Kidney (tissue), 14 donors: ENCODE measurements around the gene NCS1. TPM values are rescaled to one million over a fixed set of nuclear protein-coding genes. Genes with fewer than 3 reads are reported as not detected.
A peak's percentile ranks its signal among the peaks of the same experiment; 100 is the strongest.

Experiments used
- DNase-seq, 5 donors: peaks; one replicate each; pipeline ENCODE4 v3.0.0-alpha.2; 2013 to 2020
- FAIRE-seq: peaks from 2 replicates; lab custom pipeline; 2012; peaks lifted over from hg19 to GRCh38; lab: Jason Lieb, UNC
- H3K27ac ChIP-seq, 2 donors: one replicate each; pipeline ENCODE4 v1.7.0; 2013; ENCODE audit warnings: low read depth in 2 of 2, low read length in 2 of 2, inconsistent platforms in 1 of 2
- H3K27me3 ChIP-seq: one replicate; pipeline ENCODE4 v1.7.1; 2013; ENCODE audit warnings: low read length, inconsistent platforms; ENCODE audit not compliant: control insufficient read depth, insufficient read depth
- H3K36me3 ChIP-seq, 3 donors: one replicate each; pipeline versions ENCODE4 v1.7.0 to v1.7.1; 2013; ENCODE audit warnings: low read length in 3 of 3, control low read depth in 1 of 3, inconsistent platforms in 1 of 3; ENCODE audit not compliant: insufficient read depth in 3 of 3, control insufficient read depth in 2 of 3
- H3K4me1 ChIP-seq, 3 donors: one replicate each; pipeline versions ENCODE4 v1.7.0 to v1.7.1; 2013; ENCODE audit warnings: low read length in 3 of 3, inconsistent platforms in 1 of 3, low read depth in 1 of 3; ENCODE audit not compliant: control insufficient read depth in 2 of 3, insufficient read depth in 2 of 3
- H3K4me3 ChIP-seq, 3 donors: one replicate each; pipeline versions ENCODE4 v1.7.0 to v1.8.1; 2013; ENCODE audit warnings: low read length in 3 of 3, control low read depth in 1 of 3, inconsistent platforms in 1 of 3
- H3K9ac ChIP-seq, 3 donors: one replicate each; pipeline versions ENCODE4 v1.7.0 to v1.7.1; 2013; ENCODE audit warnings: low read length in 3 of 3, control low read depth in 1 of 3, inconsistent platforms in 1 of 3
- H3K9me3 ChIP-seq, 3 donors: one replicate each; pipeline versions ENCODE4 v1.7.0 to v1.7.1; 2013; ENCODE audit warnings: low read length in 3 of 3, control low read depth in 1 of 3, inconsistent platforms in 1 of 3; ENCODE audit not compliant: control insufficient read depth in 2 of 3, insufficient read depth in 1 of 3
- CTCF ChIP-seq: IDR thresholded peaks from 3 replicates; pipeline ENCODE4 v1.5.1; 2012; ENCODE audit warnings: mild to moderate bottlenecking, moderate library complexity, borderline replicate concordance; ENCODE audit not compliant: insufficient read depth; ENCODE audit errors: extremely low read depth
- intact Hi-C: fragments of 100-400 bp; cut with DNase I; formaldehyde crosslinking; loops from one replicate; pipeline ENCODE4 v1.11.1; 2022
- polyA plus RNA-seq: library from polyadenylated mRNA; stranded (reverse); fragments of 350-450 nt; fragmentation: Illumina TruSeq; extraction: RNeasy Lipid Tissue Mini Kit (QIAGEN cat#74804); gene quantifications from one replicate; pipeline ENCODE4 v1.2.3, GENCODE V29; 2014; ENCODE audit warnings: low read depth, low replicate concordance; ENCODE audit not compliant: insufficient read depth
- total RNA-seq: library from RNA; stranded (reverse); fragmentation: NEBNext Ultra II Directional; extraction: Animal tissue kit (Norgen Biotek cat#: 25700); gene quantifications from one replicate; pipeline ENCODE4 v1.2.1, GENCODE V29; 2021
- donor health status: control.
- donor health status: control.
- donor health status: control.
- donor health status: control.
- donor health status: control.
- donor health status: DM: yes; HTN: yes; CAD: no.
- donor health status: Normal renal cell carcinoma (clear cell type).

The NCS1 gene
- total and polyA plus RNA-seq, 2 donors from 2014 or later: 27.7 to 37.4 TPM

GRCh38 chr9:130185017-130185416 is 12.8 kb downstream of the NCS1 start:
- Histone ChIP-seq H3K36me3 (no peaks in the 10 kb centered on the region), H3K27ac (peak overlapping the region; percentile 88 to 89), H3K27me3 (no peaks in the 10 kb centered on the region), H3K9me3 (no peaks in the 10 kb centered on the region), H3K4me3 (no peak overlapping the region), H3K9ac (no peak overlapping the region), H3K4me1 (peaks cover 0 to 35% (median 30%) of the 10 kb centered on the region in 3 donors)
- FAIRE-seq (no peak), DNase-seq (peak in 1 of 5 donors; percentile 53)
- intact Hi-C loops: no loop called here
- no peak for TF ChIP-seq CTCF

GRCh38 chr9:130185490-130186031 is 13.4 kb downstream of the NCS1 start:
- H3K27ac ChIP-seq: peak overlapping the region; percentile 88 to 89
- H3K36me3 ChIP-seq: no peaks in the 10 kb centered on the region
- H3K4me3 ChIP-seq: no peak overlapping the region
- intact Hi-C loops: no loop called here
- FAIRE-seq (no peak), DNase-seq (peak in 4 of 5 donors; percentile 41 to 83 (median 56))
- peak overlapping the region in 2 of 3 donors; percentile 48 to 80 for H3K9ac ChIP-seq
- no peaks in the 10 kb centered on the region for H3K27me3 ChIP-seq
- TF ChIP-seq CTCF: no peak
- no peaks in the 10 kb centered on the region for H3K9me3 ChIP-seq
- peaks cover 0 to 35% (median 33%) of the 10 kb centered on the region in 3 donors for H3K4me1 ChIP-seq

- DNase-seq (no peak), FAIRE-seq (no peak)
- no peak for TF ChIP-seq CTCF
- H3K4me3 ChIP-seq: peak overlapping the region in 1 of 3 donors; percentile 55
- H3K9ac ChIP-seq: peak overlapping the region in 2 of 3 donors; percentile 48 to 80
- peaks cover 0 to 38% (median 36%) of the 10 kb centered on the region in 3 donors for H3K4me1 ChIP-seq
- intact Hi-C loops: no loop called here
- H3K9me3 ChIP-seq: no peaks in the 10 kb centered on the region
- peak overlapping the region; percentile 88 to 89 for H3K27ac ChIP-seq
- H3K27me3 ChIP-seq: no peaks in the 10 kb centered on the region
- H3K36me3 ChIP-seq: no peaks in the 10 kb centered on the region
These were observed 13.8 kb downstream of the NCS1 start for GRCh38 chr9:130186051-130186450.
